ENCODE results near the gene ZGLP1.
A peak's percentile ranks its signal among the peaks of the same experiment; 100 is the strongest.
"Not testable (repeated sequence)": the region's sequence is repeated elsewhere in the genome, so short reads cannot be mapped to it uniquely, and the experiment has no call there.

The ZGLP1 gene

GRCh38 chr19:10309423-10309822 is at the start of gene ZGLP1:
TSS of gene ZGLP1 (minus strand) at chr19:10309815.
- DNase-seq = no peak

- no peak for DNase-seq
These were observed 46.8 kb upstream of the ZGLP1 start for GRCh38 chr19:10356431-10356830.

- DNase-seq = no peak
These were observed 44.3 kb upstream of the ZGLP1 start for GRCh38 chr19:10353793-10354391.

GRCh38 chr19:10352764-10353671 is 43.4 kb upstream of the ZGLP1 start:
- no peak for DNase-seq

- no peak for DNase-seq
These were observed 36.9 kb upstream of the ZGLP1 start for GRCh38 chr19:10346509-10346908.

- no peak for DNase-seq
These were observed 35.2 kb upstream of the ZGLP1 start for GRCh38 chr19:10344780-10345179.

- no peak for DNase-seq
These were observed 33.9 kb upstream of the ZGLP1 start for GRCh38 chr19:10343495-10343894.

- no peak for DNase-seq
These were observed 30.4 kb upstream of the ZGLP1 start for GRCh38 chr19:10339977-10340376.

- DNase-seq = peak; percentile 63
These were observed 29.9 kb upstream of the ZGLP1 start, which contains the start of gene ICAM3 for GRCh38 chr19:10339380-10339960. TSS of gene ICAM3 (minus strand) at chr19:10339624. CDS start at chr19:10339614, 10 bp downstream.

- DNase-seq = no peak
These were observed 29.3 kb upstream of the ZGLP1 start for GRCh38 chr19:10338940-10339339.

GRCh38 chr19:10336725-10337124 is 27.1 kb upstream of the ZGLP1 start:
- not testable (repeated sequence) for DNase-seq

GRCh38 chr19:10335352-10335985 is 25.9 kb upstream of the ZGLP1 start:
- no peak for DNase-seq

- peak; percentile 40 for DNase-seq
These were observed 25.2 kb upstream of the ZGLP1 start for GRCh38 chr19:10334588-10335351.

- DNase-seq = no peak
These were observed 24.4 kb upstream of the ZGLP1 start for GRCh38 chr19:10333758-10334587.

GRCh38 chr19:10332965-10333757 is 23.5 kb upstream of the ZGLP1 start, which contains the start of gene RAVER1:
TSS of gene RAVER1 (minus strand) at chr19:10333529. CDS start at chr19:10333507, 22 bp downstream.
- DNase-seq = peak; percentile 98

GRCh38 chr19:10332158-10332964 is 22.7 kb upstream of the ZGLP1 start:
- DNase-seq = no peak

- DNase-seq = no peak
These were observed 19.9 kb upstream of the ZGLP1 start for GRCh38 chr19:10329555-10329954.

GRCh38 chr19:10328558-10329429 is 19.2 kb upstream of the ZGLP1 start:
- no peak for DNase-seq

- no peak for DNase-seq
These were observed 18.2 kb upstream of the ZGLP1 start for GRCh38 chr19:10327793-10328192.

Measured in activated CD8-positive, alpha-beta memory T cell treated with anti-CD3 and anti-CD28 coated beads, Interleukin-2, amount 50 U/mL, for 4 hours (primary cell).